HG03159 (cell line): ENCODE measurements around the gene TCF4.

ENCODE experiments used
- ATAC-seq: cut with Tn5 transposase; IDR thresholded peaks from one replicate; pipeline ENCODE4 v1.9.1; 2021; ENCODE audit warnings: mild to moderate bottlenecking, moderate library complexity; ENCODE audit not compliant: unreplicated experiment

TCF4 gene

GRCh38 chr18:55587418-55588110 lies 428 bp downstream of the TCF4 start:
- no peak for ATAC-seq

DNA sequence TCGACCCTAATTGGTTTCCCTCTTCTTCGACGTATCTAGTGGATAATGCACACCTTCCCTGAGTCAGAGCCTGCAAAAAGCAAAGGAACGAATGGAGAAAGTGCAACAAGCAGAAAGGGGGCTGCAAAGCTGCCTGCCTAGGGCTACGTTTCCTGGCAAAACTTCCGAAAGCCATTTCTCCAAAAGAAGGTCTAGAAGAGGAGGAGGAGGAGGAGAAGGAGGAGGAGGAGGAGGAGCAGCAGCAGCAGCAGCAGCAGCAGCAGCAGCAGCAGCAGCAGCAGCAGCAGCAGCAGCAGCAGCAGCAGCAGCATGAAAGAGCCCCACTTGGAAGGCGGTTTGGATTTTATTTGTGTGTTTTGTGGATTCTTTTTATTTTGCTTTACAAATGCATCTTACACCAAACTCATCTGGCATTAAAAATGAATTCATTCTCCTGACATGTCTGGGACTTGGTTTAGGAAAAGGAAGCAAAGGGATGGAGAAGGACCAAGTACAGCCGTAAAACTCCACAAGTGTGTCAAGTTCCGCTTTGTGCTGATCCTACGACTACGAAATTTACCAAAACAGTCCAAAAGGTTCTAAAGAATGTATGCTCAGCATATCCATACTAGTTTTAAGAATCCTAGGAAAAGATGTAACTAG lies 2.0 kb downstream of the TCF4 start:
- ATAC-seq: no peak

- ATAC-seq: no peak
These were observed 2.7 kb downstream of the TCF4 start for GRCh38 chr18:55585065-55585919.

DNA sequence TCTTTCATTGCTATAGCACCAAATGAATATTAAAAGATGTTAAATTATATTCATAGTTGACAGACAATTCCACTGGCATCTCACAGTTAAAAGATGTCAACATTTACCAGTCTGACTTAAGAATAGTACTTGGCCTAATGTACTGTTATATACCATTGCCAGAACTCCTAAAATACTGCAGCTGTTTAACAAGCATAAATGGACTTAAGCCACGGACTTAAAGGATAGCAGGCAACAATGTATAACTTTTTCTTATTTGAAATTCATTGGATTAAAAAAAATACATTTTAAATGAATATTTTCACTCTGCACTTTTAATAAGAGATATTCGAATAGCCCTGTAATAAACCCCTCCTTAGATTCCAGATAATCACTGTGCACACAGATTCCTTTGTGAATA lies 3.8 kb downstream of the TCF4 start:
- ATAC-seq: no peak

- ATAC-seq: no peak
These were observed 5.7 kb downstream of the TCF4 start for GRCh38 chr18:55582325-55582724.

DNA sequence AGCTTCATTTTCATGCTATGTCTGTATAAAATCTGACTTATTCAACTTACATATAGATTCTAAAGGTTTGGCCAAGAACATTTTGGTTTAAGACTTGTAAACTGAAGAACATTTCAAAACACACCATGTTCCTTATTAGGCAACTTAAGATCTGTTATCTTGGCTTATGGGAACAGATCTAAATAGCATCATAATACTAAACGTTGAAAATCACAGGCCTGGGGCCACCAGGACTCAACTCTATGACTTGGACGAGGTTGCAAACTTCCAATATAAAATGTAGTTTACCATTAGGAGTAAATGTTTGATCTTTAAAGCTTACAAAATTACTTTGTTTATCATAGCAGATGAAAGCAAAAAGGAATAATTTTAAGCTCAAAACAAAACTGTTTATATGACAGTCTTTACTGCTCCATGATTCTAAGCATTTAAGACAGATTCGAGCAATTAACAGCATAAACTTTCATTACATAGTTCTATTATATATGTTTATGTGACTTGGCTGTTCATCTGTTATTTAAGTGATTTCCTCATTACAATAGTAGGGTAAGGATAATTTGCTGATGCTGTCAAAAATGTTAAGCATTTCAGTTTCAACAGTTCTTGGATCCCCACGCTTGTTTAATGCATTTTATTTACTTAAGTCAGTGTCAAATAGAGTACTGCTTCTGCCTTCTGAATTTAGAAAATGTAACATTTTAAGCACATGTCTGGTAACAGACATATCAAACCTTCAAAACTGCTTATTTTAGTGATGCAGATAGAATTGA lies 8.3 kb downstream of the TCF4 start:
- no peak for ATAC-seq

DNA sequence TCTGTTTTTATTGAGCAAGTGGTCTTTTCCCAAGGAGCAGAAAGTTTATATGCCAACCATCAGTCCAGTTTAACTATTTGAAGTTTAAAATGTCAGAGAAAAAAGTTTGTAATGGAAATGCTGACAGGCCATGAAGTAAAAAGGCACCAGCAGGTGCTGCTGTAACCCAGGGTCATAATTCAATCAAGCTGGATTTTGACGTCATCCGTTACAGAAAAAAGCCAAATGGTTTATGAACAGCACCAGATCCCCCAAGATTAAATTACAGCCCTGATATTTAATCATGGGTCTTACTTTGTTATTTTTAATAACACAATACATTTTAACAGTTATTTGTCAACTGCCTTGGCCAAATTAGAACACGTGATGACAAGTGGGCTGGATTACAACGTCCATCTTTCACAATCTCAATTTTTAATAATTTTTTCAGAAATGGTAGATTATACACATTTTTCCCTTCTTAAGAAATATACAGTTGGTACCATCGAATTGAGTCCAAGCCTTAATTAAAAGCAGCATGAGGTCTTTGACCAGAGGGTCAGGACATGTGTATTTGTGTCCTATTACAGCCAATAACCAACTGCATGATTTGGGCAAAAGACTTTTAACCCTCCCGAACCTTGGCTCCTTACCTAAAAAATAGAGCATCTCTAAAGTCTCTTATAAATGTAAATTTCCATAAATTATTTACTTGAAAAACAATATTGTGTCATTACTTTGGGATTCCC lies 10.0 kb downstream of the TCF4 start:
- ATAC-seq: no peak

GRCh38 chr18:55576001-55576400 lies 12.0 kb downstream of the TCF4 start:
- ATAC-seq: no peak

GRCh38 chr18:55575066-55575465 lies 12.9 kb downstream of the TCF4 start:
- ATAC-seq: no peak

DNA sequence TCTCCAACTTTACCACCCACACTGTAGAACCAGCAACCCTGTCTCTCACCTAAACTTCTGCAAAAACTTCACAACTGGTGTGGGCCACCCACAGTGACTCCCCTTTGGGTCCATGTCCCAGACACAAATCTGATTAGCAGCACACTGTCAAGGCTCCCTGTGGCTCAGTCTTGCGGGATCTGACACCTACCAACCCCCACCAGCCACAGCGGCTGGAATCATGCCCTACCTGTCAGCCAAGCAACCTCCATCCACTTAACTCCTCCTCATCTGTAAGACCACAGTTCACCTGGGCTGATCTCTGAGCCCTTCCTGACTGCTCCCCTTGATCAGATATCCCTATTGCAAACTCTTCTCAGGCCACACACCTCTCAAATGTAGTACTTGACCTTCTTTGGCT lies 14.6 kb downstream of the TCF4 start:
- ATAC-seq: no peak

DNA sequence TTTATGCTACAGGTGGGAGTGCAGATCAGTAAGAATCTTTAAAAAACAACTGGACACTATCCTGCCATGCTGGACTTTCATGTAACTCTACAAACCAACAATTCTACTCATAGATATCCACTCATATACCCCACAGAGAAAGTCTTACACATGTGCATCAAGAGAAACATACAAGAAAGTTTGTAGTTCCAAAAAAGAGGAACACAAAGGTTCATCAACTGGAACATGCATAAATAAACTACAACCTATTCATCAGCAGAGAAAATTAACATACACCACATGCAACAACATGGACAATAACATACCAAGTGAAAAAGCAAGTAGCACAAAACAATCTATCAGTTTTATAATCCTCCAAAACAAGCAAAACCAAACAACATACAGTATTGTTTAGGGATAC lies 17.0 kb downstream of the TCF4 start:
- no peak for ATAC-seq

DNA sequence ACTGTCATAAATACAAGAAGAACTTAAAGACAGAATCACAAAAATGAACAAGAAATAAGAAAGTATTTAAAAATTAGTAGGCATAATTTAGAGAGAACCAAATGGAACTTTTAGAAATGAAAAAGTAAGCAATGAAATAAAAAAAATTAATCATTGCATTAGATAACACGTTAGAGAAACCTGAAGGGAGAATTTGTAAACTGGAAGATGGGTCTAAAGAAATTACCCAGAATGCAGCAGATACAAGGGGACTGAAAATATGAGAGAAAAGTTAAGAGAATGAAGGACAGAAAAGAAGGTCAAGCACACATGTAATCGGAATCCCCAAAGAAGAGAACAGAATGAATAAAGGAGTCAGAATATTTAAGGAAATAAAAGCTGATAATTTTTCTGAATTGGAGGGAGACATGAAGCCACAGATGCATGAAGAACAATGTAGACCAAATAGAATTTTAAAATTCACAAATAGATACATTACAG lies 21.5 kb downstream of the TCF4 start:
- no peak for ATAC-seq

GRCh38 chr18:55559739-55560138 lies 28.3 kb downstream of the TCF4 start:
- ATAC-seq: no peak

GRCh38 chr18:55557211-55557610 lies 30.8 kb downstream of the TCF4 start:
- ATAC-seq: no peak

DNA sequence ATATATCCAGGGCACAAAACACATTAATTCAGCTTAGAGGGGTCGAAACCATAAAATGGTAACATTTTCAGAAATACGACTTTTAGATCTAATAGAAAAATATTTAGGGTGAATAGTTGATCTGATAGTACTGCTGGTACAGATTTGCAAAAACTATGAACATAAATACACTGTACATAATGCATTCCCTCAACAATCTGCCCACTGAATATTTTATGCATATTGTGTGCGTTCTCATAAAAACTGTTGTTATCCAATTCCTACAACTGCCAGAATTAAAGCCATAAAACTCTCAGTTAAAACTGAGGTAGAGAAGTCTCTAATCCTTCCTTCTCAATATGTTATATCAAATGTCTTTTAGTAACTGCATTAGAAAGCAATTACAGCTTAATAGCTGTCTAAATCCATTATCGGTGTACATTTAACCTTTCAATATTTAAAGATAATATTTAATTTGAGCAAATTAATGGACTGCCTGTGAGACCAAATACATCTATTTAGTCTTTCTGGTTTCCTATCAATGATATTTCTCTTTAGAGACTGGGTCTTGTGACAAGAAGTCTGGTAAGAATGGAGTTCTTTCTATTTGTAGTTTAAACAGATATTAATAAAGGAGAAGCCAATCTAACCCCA lies 32.5 kb downstream of the TCF4 start:
- ATAC-seq: no peak

DNA sequence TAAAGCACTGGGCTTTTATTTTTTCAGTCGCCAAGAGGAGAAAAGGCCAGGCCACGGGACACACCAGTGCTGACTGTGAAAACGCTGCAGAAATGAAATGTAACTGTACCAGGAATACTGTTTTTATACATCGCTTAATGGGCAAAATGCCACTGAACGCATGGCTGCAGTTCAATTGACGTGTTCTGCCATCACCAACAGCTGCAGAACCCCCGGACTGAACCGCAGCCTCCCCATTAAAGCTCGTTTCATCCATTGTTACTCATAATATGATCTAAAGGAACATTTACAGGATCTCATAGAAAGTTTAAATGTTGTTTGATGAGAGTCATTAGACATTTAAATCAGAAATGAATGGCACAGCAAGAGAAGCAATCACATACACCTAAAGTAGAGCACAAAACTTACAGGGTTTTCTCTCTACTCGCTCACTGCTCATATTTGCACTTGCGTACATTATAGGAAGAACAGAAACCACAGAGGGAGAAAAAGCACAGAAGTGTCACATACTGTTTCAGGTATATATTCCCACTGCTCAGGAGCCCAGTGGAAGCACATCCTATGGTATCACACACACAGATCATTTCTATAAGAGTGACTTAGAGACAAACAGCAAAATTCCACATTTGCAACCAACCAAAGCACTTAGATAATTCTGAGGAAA lies 35.3 kb downstream of the TCF4 start:
- ATAC-seq: no peak

GRCh38 chr18:55551227-55551626 lies 36.8 kb downstream of the TCF4 start:
- no peak for ATAC-seq

DNA sequence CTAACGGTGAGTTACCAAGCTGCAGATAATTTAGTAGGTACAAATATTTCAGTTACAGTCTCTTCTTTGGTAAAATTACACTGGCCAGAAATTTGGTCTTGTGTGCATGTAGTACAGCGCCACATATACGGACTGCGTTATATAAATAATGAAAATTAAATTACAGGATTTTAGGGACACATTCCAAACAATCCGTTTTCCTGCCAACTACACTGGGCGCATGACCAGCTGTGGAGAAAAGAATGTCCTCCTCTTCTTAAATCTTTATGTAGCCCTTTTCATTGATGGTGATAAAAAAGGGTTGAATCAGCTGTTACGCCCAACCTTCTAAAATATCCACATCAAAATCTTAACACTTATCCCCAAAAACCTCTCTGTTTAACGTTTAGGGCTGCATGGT lies 37.5 kb downstream of the TCF4 start:
- no peak for ATAC-seq

DNA sequence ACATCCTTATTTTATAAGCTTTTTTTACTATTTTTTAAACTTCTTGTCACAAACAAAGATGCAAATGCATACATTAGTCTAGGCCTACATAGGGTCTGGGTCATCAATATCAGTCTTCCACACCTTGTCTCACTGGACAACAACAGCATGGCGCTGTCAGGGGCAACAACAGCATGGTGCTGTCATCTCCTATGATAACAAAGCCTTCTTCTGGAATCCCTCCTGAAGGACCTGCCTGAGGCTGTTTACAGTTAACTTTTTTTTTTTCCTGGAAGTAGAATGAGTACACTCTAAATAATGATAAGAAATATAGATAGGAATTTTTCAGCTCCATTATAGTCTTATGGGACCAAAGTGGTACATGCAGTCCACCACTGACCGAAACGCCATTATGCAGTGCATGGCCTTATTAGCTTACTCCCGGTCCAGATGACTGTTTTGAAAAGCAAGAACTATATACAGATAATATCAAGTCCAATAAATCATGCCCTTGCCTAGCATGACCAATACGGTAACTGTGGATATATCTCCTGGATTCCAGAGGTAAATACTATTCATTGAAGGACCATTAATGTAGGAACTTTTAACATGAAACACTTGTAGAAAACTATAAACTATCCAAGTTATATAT lies 38.4 kb downstream of the TCF4 start:
- no peak for ATAC-seq
